Gastrocnemius medialis (tissue), 4 donors: ENCODE measurements around the gene GAREM1. TPM values are rescaled to one million over a fixed set of nuclear protein-coding genes. Genes with fewer than 3 reads are reported as not detected.

ENCODE experiments used
- ATAC-seq, 2 donors: fragments of 150-250 bp; one replicate each; pipeline ENCODE4 v1.9.1; 2016
- DNase-seq, 2 donors: peaks; one replicate each; pipeline ENCODE4 v3.0.0-alpha.2; 2019
- H3K27ac ChIP-seq, 4 donors: fragments of 200-600 bp; sonication (generic); 1 replicate in 1 of 4; 2 replicates in 3 of 4; pipeline ENCODE4 v1.5.1; 2016 to 2018; ENCODE audit warnings: mild to moderate bottlenecking in 2 of 4, moderate library complexity in 1 of 4
- H3K27me3 ChIP-seq, 3 donors: fragments of 200-600 bp; sonication (generic) in 2 of 3; 1 replicate in 1 of 3; 2 replicates in 2 of 3; pipeline versions ENCODE4 v1.5.1 to v1.6.0; 2016 to 2019; ENCODE audit warnings: mild to moderate bottlenecking in 1 of 3, moderate library complexity in 1 of 3
- H3K36me3 ChIP-seq, 2 donors: fragments of 200-600 bp; sonication (generic) in 1 of 2; one replicate each; pipeline ENCODE4 v1.5.1; 2017 to 2018
- H3K4me1 ChIP-seq, 2 donors: fragments of 200-600 bp; sonication (generic) in 1 of 2; one replicate each; pipeline ENCODE4 v1.5.1; 2016 to 2017; ENCODE audit warnings: mild to moderate bottlenecking in 2 of 2
- H3K4me3 ChIP-seq, 4 donors: fragments of 200-600 bp; sonication (generic) in 3 of 4; 1 replicate in 1 of 4; 2 replicates in 3 of 4; pipeline ENCODE4 v1.5.1; 2016 to 2019; ENCODE audit warnings: mild to moderate bottlenecking in 2 of 4
- H3K9me3 ChIP-seq, 3 donors: fragments of 200-600 bp; sonication (generic) in 2 of 3; 1 replicate in 1 of 3; 2 replicates in 2 of 3; pipeline ENCODE4 v1.5.1; 2016 to 2019
- CTCF ChIP-seq, 5 experiments: fragments of 450-650 bp in 3 of 5; fragments of 200-600 bp in 2 of 5; sonication (generic) in 2 of 5; IDR thresholded peaks in 4 of 5; conservative IDR thresholded peaks in 1 of 5; 1 replicate in 4 of 5; 2 replicates in 1 of 5; pipeline ENCODE4 v1.5.1; 2016 to 2019; ENCODE audit warnings: antibody characterized with exemption in 5 of 5, mild to moderate bottlenecking in 3 of 5, moderate library complexity in 3 of 5
- POLR2A ChIP-seq, 2 donors: fragments of 450-650 bp; IDR thresholded peaks; one replicate each; pipeline ENCODE4 v1.6.1; 2017; ENCODE audit warnings: antibody characterized with exemption in 2 of 2, mild to moderate bottlenecking in 2 of 2, moderate library complexity in 2 of 2
- in situ Hi-C, 4 donors: fragments of 200-750 bp; cut with MboI; loops; one replicate each; pipeline versions ENCODE4 v1.15.0 to v1.8.0; 2017; ENCODE audit warnings: low sequenced_read_pairs in 4 of 4
- intact Hi-C: fragments of 100-400 bp; cut with DNase I; formaldehyde crosslinking; loops from one replicate; pipeline ENCODE4 v1.15.1; 2023; ENCODE audit warnings: low total_unique reads
- total RNA-seq, 4 donors: library from RNA; depleted of rRNA; stranded (reverse); fragments of >200 nt; gene quantifications; one replicate each; pipeline versions ENCODE4 v1.1.0 to v1.2.3, GENCODE V29; 2016

The GAREM1 gene
- total RNA-seq, 4 donors from 2014 or later, result 13.4 to 21.9 (median 16.4) TPM

DNA sequence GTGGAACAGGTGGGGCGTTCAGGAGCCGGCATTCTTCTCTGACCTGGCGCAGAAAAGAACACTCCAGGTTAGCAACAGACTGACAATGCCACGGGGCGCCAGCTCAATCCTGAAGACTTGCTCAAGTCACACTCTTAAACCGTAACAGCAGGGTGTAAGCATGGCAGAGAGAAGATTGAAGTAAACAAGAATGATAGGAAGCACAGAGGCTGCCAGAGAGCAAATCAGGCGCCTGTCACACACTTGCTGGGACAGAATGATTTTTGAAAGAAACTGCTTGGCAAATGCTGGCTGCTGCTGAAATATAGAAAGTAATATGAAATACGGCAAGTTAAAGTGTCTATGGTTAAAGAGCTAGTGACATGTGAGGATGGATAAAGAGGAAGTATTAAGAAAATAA is 200.3 kb downstream of the GAREM1 start:
- DNase-seq, result no peak
- in situ Hi-C loops (loop anchor here in 2 of 4 donors (10.0 kb wide), 1 partner anchor 284 kb away; no protein-coding TSS in a partner anchor), intact Hi-C loops (loop anchor here (2.0 to 10.0 kb wide), 2 partner anchors 116 to 278 kb away; no protein-coding TSS in a partner anchor)
- Histone ChIP-seq H3K27ac (no peak overlapping the region), H3K4me3 (no peak overlapping the region), H3K9me3 (no peaks in the 10 kb centered on the region), H3K4me1 (no peaks in the 10 kb centered on the region), H3K36me3 (peaks cover 0 to 26% of the 10 kb centered on the region in 2 donors), H3K27me3 (no peaks in the 10 kb centered on the region)
- no peak for ATAC-seq
- TF ChIP-seq CTCF (IDR thresholded peaks at IDR 0.05 in 4 of 5, conservative IDR thresholded peaks at IDR 0.05 in 1 of 5) (no peak), POLR2A (IDR thresholded peaks at IDR 0.05) (no peak)

DNA sequence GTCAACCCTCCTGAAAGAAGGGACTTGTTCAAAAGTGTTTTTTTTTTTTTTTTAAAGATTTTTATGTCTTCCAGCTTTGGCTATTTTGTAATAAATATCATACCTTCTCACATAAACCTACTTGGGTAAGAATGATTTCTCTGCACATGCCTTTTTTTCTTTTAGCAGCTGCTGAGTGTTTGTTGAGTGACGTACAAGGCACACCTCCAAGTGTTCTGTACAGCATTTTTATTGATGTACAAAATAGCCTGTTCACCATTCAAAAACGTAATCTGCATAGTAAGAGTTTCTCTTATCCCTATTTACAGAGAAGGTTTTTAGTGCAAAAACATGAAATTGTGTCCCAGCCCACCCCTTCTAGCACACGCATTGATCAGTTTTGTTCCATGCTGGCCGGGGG is 203.2 kb downstream of the GAREM1 start:
- Histone ChIP-seq H3K27me3 (no peaks in the 10 kb centered on the region), H3K4me3 (no peak overlapping the region), H3K9me3 (no peaks in the 10 kb centered on the region), H3K4me1 (no peaks in the 10 kb centered on the region), H3K36me3 (peaks cover 0 to 26% of the 10 kb centered on the region in 2 donors), H3K27ac (no peak overlapping the region)
- TF ChIP-seq CTCF (IDR thresholded peaks at IDR 0.05 in 4 of 5, conservative IDR thresholded peaks at IDR 0.05 in 1 of 5) (no peak), POLR2A (IDR thresholded peaks at IDR 0.05) (no peak)
- in situ Hi-C loops (loop anchor here in 2 of 4 donors (10.0 kb wide), 1 partner anchor 287 kb away; no protein-coding TSS in a partner anchor), intact Hi-C loops (no loop called here)
- ATAC-seq (no peak), DNase-seq (no peak)

GRCh38 chr18:32264401-32264800 is 206.3 kb downstream of the GAREM1 start:
- TF ChIP-seq CTCF (IDR thresholded peaks at IDR 0.05 in 4 of 5, conservative IDR thresholded peaks at IDR 0.05 in 1 of 5) (no peak), POLR2A (IDR thresholded peaks at IDR 0.05) (no peak)
- Histone ChIP-seq H3K27ac (no peak overlapping the region), H3K9me3 (no peaks in the 10 kb centered on the region), H3K4me1 (no peaks in the 10 kb centered on the region), H3K27me3 (no peaks in the 10 kb centered on the region), H3K4me3 (no peak overlapping the region), H3K36me3 (peaks cover 0 to 20% of the 10 kb centered on the region in 2 donors)
- intact Hi-C loops, result no loop called here
- no peak for DNase-seq
- in situ Hi-C loops, result loop anchor here in 2 of 4 donors (10.0 kb wide), 1 partner anchor 290 kb away; no protein-coding TSS in a partner anchor
- no peak for ATAC-seq

- H3K4me1 ChIP-seq, result no peaks in the 10 kb centered on the region
- ATAC-seq (no peak), DNase-seq (no peak)
- H3K27me3 ChIP-seq, result no peaks in the 10 kb centered on the region
- no peak overlapping the region for H3K27ac ChIP-seq
- in situ Hi-C loops, result loop anchor here in 2 of 4 donors (10.0 kb wide), 1 partner anchor 293 kb away; no protein-coding TSS in a partner anchor
- intact Hi-C loops, result no loop called here
- no peaks in the 10 kb centered on the region for H3K9me3 ChIP-seq
- H3K4me3 ChIP-seq, result no peak overlapping the region
- TF ChIP-seq CTCF (IDR thresholded peaks at IDR 0.05 in 4 of 5, conservative IDR thresholded peaks at IDR 0.05 in 1 of 5), result no peak
- no peak for TF ChIP-seq POLR2A (IDR thresholded peaks at IDR 0.05)
- no peaks in the 10 kb centered on the region for H3K36me3 ChIP-seq
These were observed 208.6 kb downstream of the GAREM1 start for GRCh38 chr18:32262092-32262491.

- no peak overlapping the region for H3K4me3 ChIP-seq
- ATAC-seq (no peak), DNase-seq (no peak)
- TF ChIP-seq POLR2A (IDR thresholded peaks at IDR 0.05) (no peak), CTCF (IDR thresholded peaks at IDR 0.05 in 4 of 5, conservative IDR thresholded peaks at IDR 0.05 in 1 of 5) (no peak)
- H3K4me1 ChIP-seq, result no peaks in the 10 kb centered on the region
- no peaks in the 10 kb centered on the region for H3K36me3 ChIP-seq
- no peak overlapping the region for H3K27ac ChIP-seq
- no peaks in the 10 kb centered on the region for H3K9me3 ChIP-seq
- in situ Hi-C loops (loop anchor here in 2 of 4 donors (10.0 kb wide), 1 partner anchor 294 kb away; no protein-coding TSS in a partner anchor), intact Hi-C loops (no loop called here)
- no peaks in the 10 kb centered on the region for H3K27me3 ChIP-seq
These were observed 209.7 kb downstream of the GAREM1 start for GRCh38 chr18:32261003-32261402.
